IMR-90 (cell line): ENCODE results near the gene BBS12. TPM values are rescaled to one million over a fixed set of nuclear protein-coding genes. Genes with fewer than 3 reads are reported as not detected.

Source experiments
- ATAC-seq: fragments of 200-7000 bp; cut with Tn5 transposase; 2 replicates; pipeline ENCODE4 v1.9.1; 2020; ENCODE audit warnings: low read depth, mild to moderate bottlenecking, moderate library complexity
- BruUV-seq: library from RNA; stranded (reverse); fragments of 400-500 nt; replicated peaks from 2 replicates; lab custom pipeline; 2021; lab: Mats Ljungman, UMichigan
- CTCF ChIA-PET: fragments of 300-600 bp; formaldehyde crosslinking; extraction: SDS; loops from one replicate; lab custom pipeline; 2021; ENCODE audit warnings: antibody characterized with exemption; lab: Yijun Ruan, JAX
- POLR2A ChIA-PET: fragments of 300-600 bp; sonication (Branson Sonifier 250); formaldehyde crosslinking; loops from one replicate; lab custom pipeline; 2022; ENCODE audit warnings: antibody characterized with exemption; ENCODE audit not compliant: unreplicated experiment; lab: Charles Lee
- DNase-seq: peaks from one replicate; pipeline ENCODE4 v3.0.0; 2013
- H2AFZ ChIP-seq: replicated peaks from 2 replicates; pipeline ENCODE3; 2013; ENCODE audit warnings: low read length, mild to moderate bottlenecking; ENCODE audit not compliant: poor library complexity
- H2AK5ac ChIP-seq: 2 replicates; pipeline ENCODE4 v1.6.1; 2013; ENCODE audit warnings: low read depth, low read length, inconsistent platforms
- H2AK9ac ChIP-seq: replicated peaks from 2 replicates; pipeline ENCODE3; 2013; ENCODE audit warnings: mild to moderate bottlenecking, low read depth, low read length, moderate library complexity; ENCODE audit not compliant: poor library complexity
- H2BK120ac ChIP-seq: 2 replicates; pipeline ENCODE4 v1.6.1; 2013; ENCODE audit warnings: low read depth, low read length, inconsistent platforms
- H2BK15ac ChIP-seq: 3 replicates; pipeline ENCODE4 v1.6.1; 2013; ENCODE audit warnings: low read depth, low read length, inconsistent platforms
- H2BK20ac ChIP-seq: 2 replicates; pipeline ENCODE4 v1.6.1; 2013; ENCODE audit warnings: low read depth, mild to moderate bottlenecking, inconsistent platforms, low read length, moderate library complexity
- H2BK5ac ChIP-seq: 2 replicates; pipeline ENCODE4 v1.6.1; 2013; ENCODE audit warnings: mild to moderate bottlenecking, low read depth, low read length, inconsistent platforms; ENCODE audit not compliant: poor library complexity, severe bottlenecking
- H3K14ac ChIP-seq: replicated peaks from 2 replicates; pipeline ENCODE4 v1.6.1; 2013; ENCODE audit warnings: low read depth, low read length, inconsistent platforms
- H3K18ac ChIP-seq: 2 replicates; pipeline ENCODE4 v1.6.1; 2013; ENCODE audit warnings: low read depth, low read length, control low read depth
- H3K23ac ChIP-seq: 2 replicates; pipeline ENCODE4 v1.6.1; 2013; ENCODE audit warnings: low read depth, low read length, inconsistent platforms
- H3K27ac ChIP-seq: 2 replicates; pipeline ENCODE4 v1.5.1; 2013; ENCODE audit warnings: mild to moderate bottlenecking, control low read depth, low read length; ENCODE audit not compliant: insufficient read depth
- H3K27me3 ChIP-seq: 2 replicates; pipeline ENCODE4 v1.6.1; 2013; ENCODE audit warnings: low read length; ENCODE audit not compliant: control insufficient read depth, insufficient read depth
- H3K36me3 ChIP-seq: 2 replicates; pipeline ENCODE4 v1.6.1; 2013; ENCODE audit warnings: low read length, mixed read lengths; ENCODE audit not compliant: control insufficient read depth, insufficient read depth
- H3K4ac ChIP-seq: 2 replicates; pipeline ENCODE4 v1.6.1; 2013; ENCODE audit warnings: low read depth, low read length, inconsistent platforms
- H3K4me1 ChIP-seq: 2 replicates; pipeline ENCODE4 v1.6.1; 2013; ENCODE audit warnings: low read length, mixed read lengths; ENCODE audit not compliant: control insufficient read depth, insufficient read depth
- H3K4me2 ChIP-seq: 2 replicates; pipeline ENCODE4 v1.6.1; 2013; ENCODE audit warnings: low read depth, mild to moderate bottlenecking, control low read depth, low read length, moderate library complexity
- H3K4me3 ChIP-seq: 2 replicates; pipeline ENCODE4 v1.5.1; 2013; ENCODE audit warnings: low read depth, mild to moderate bottlenecking, control low read depth, low read length, moderate library complexity; ENCODE audit not compliant: insufficient read depth
- H3K56ac ChIP-seq: 2 replicates; pipeline ENCODE4 v1.6.1; 2013; ENCODE audit warnings: low read length, inconsistent platforms; ENCODE audit not compliant: insufficient read depth; ENCODE audit errors: extremely low read depth
- H3K79me1 ChIP-seq, 2 experiments: 2 replicates each; pipeline ENCODE4 v1.6.1; 2013; ENCODE audit warnings: low read length in 2 of 2, inconsistent platforms in 1 of 2, low read depth in 1 of 2
- H3K9ac ChIP-seq: 2 replicates; pipeline ENCODE4 v1.6.1; 2013; ENCODE audit warnings: low read depth, low read length, control low read depth
- H3K9me1 ChIP-seq: 2 replicates; pipeline ENCODE4 v1.6.1; 2013; ENCODE audit warnings: low read length, inconsistent platforms; ENCODE audit not compliant: insufficient read depth
- H3K9me3 ChIP-seq: 2 replicates; pipeline ENCODE4 v1.6.1; 2013; ENCODE audit warnings: low read length; ENCODE audit not compliant: control insufficient read depth, insufficient read depth
- H4K20me1 ChIP-seq: 2 replicates; pipeline ENCODE4 v1.6.1; 2013; ENCODE audit warnings: low read length, inconsistent platforms; ENCODE audit not compliant: insufficient read depth
- H4K5ac ChIP-seq: 2 replicates; pipeline ENCODE4 v1.6.1; 2013; ENCODE audit warnings: mild to moderate bottlenecking, low read depth, low read length, control low read depth
- H4K8ac ChIP-seq, 2 experiments: 2 replicates each; pipeline ENCODE4 v1.6.1; 2013; ENCODE audit warnings: low read depth in 2 of 2, low read length in 2 of 2, control low read depth in 1 of 2, inconsistent platforms in 1 of 2
- H4K91ac ChIP-seq: 2 replicates; pipeline ENCODE4 v1.6.1; 2013; ENCODE audit warnings: low read depth, low read length, inconsistent platforms; ENCODE audit not compliant: insufficient read depth
- CTCF ChIP-seq: conservative IDR thresholded peaks from 2 replicates; pipeline ENCODE4 v1.5.1; 2012; ENCODE audit warnings: mild to moderate bottlenecking, low read depth, low read length, improper control_type of control experiment
- FOS ChIP-seq: fragments of 150-350 bp; IDR thresholded peaks from 2 replicates; pipeline ENCODE4 v1.6.1; 2016; ENCODE audit warnings: low read depth, low read length
- RCOR1 ChIP-seq: IDR thresholded peaks from 2 replicates; pipeline ENCODE4 v1.6.1; 2012; ENCODE audit warnings: mild to moderate bottlenecking, low read length, improper control_type of control experiment; ENCODE audit not compliant: insufficient replicate concordance
- USF2 ChIP-seq: fragments of 150-350 bp; IDR thresholded peaks from 2 replicates; pipeline ENCODE4 v1.6.1; 2017; ENCODE audit warnings: mild to moderate bottlenecking, antibody characterized with exemption, low read length, low read depth
- WGBS, 2 experiments: methylation state at CpG; one replicate each; pipeline versions ENCODE4 v1.1.5 to v1.1.7; 2013; ENCODE audit warnings: missing lambda C conversion rate in 2 of 2; ENCODE audit not compliant: insufficient read length in 1 of 2; ENCODE audit errors: extremely low coverage in 2 of 2; 5-methylcytosine and 5-hydroxymethylcytosine counted together
- dilution Hi-C: fragments of 300-500 bp; cut with HindIII; formaldehyde crosslinking; loops from one replicate; pipeline ENCODE4 v1.14.3; 2018; ENCODE audit warnings: low sequenced_read_pairs; ENCODE audit not compliant: unreplicated experiment
- in situ Hi-C: fragments of 300-500 bp; cut with MboI; formaldehyde crosslinking; loops from 3 replicates; pipeline ENCODE4 v1.14.3; 2019; ENCODE audit warnings: low sequenced_read_pairs, inconsistent platforms, mixed read lengths
- intact Hi-C: fragments of 100-400 bp; cut with micrococcal nuclease; formaldehyde crosslinking; loops from 2 replicates; pipeline ENCODE4 v1.10.0; 2022
- polyA plus RNA-seq, 3 experiments: library from polyadenylated mRNA; depleted of rRNA; stranded (reverse); fragments of >200 nt; gene quantifications; 2 replicates each; pipeline ENCODE4 v1.2.3, GENCODE V29; 2012; ENCODE audit warnings: low replicate concordance in 1 of 3
- total RNA-seq: library from RNA; depleted of rRNA; stranded (reverse); fragments of >200 nt; gene quantifications from 2 replicates; pipeline ENCODE4 v1.2.3, GENCODE V29; 2012

Gene BBS12
- total and polyA plus RNA-seq, 2 of the 4 experiments (the other 2 are of a cell fraction): 1.1 to 5.9 TPM

DNA sequence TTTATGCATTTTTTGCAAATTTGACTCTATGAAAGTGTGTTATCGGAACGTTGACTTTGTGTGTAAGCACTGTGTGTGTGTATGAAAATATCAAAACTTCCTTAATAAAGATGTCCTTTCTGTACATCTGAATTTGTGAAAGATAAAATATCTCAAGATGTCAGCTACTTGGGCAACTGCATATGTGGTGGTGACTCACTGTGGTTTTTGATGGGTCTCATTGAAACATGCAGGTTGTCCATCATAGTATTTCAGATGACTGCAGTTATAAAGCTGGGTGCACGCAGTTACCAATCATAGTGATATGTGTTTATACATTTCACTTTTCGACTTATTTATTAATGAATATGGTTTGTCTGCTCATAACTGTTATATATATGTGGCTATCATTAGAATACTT lies 19.7 kb upstream of the BBS12 start:
- no peaks in the 10 kb centered on the region for H3K79me1 ChIP-seq
- dilution Hi-C loops: no loop called here
- no peak overlapping the region for H2AK9ac ChIP-seq
- H4K8ac ChIP-seq: no peak overlapping the region
- WGBS, 2 experiments: 90% methylated on average over 2 of the region's 4 CpGs; no CpG with 5 or more reads in 1 of the 2 experiments
- no peak for TF ChIP-seq RCOR1
- no peak for TF ChIP-seq CTCF
- TF ChIP-seq USF2: no peak
- TF ChIP-seq FOS: no peak
- no peak overlapping the region for H3K23ac ChIP-seq
- ChIA-PET CTCF (interaction anchor here (1.3 kb wide), 1 partner anchor 96 kb away, joined by 3 read pairs; no protein-coding TSS in a partner anchor), POLR2A (no interaction called here)
- H3K27me3 ChIP-seq: no peaks in the 10 kb centered on the region
- no peak overlapping the region for H2BK120ac ChIP-seq
- ATAC-seq (no peak), DNase-seq (peak; percentile 24)
- H3K4me1 ChIP-seq: no peaks in the 10 kb centered on the region
- no peak overlapping the region for H3K27ac ChIP-seq
- no peak overlapping the region for H3K9ac ChIP-seq
- H3K4me3 ChIP-seq: no peak overlapping the region
- in situ Hi-C loops: loop anchor here (25.0 kb wide), 1 partner anchor 800 kb away; no protein-coding TSS in a partner anchor
- H3K9me3 ChIP-seq: no peaks in the 10 kb centered on the region
- H3K4ac ChIP-seq: no peak overlapping the region
- H3K4me2 ChIP-seq: no peak overlapping the region
- no peak overlapping the region for H2AFZ ChIP-seq
- intact Hi-C loops: no loop called here
- H2BK15ac ChIP-seq: no peak overlapping the region
- H3K36me3 ChIP-seq: no peaks in the 10 kb centered on the region
- H2AK5ac ChIP-seq: no peak overlapping the region
- H4K5ac ChIP-seq: no peak overlapping the region
- H4K91ac ChIP-seq: no peak overlapping the region
- no TSS peak for BruUV-seq
- no peak overlapping the region for H3K56ac ChIP-seq
- no peaks in the 10 kb centered on the region for H4K20me1 ChIP-seq
- no peak overlapping the region for H2BK20ac ChIP-seq
- H2BK5ac ChIP-seq: no peak overlapping the region
- no peak overlapping the region for H3K14ac ChIP-seq
- no peak overlapping the region for H3K18ac ChIP-seq
- no peaks in the 10 kb centered on the region for H3K9me1 ChIP-seq
